Fibroblast of lung (primary cell): ENCODE results near the gene CFAP97D1. TPM values are rescaled to one million over a fixed set of nuclear protein-coding genes. Genes with fewer than 3 reads are reported as not detected.

Experiments used
- DNase-seq, 2 donors: peaks; one replicate each; pipeline versions ENCODE4 v3.0.0 to v3.0.0-alpha.2; 2010; ENCODE audit warnings: low read depth in 2 of 2
- H2AFZ ChIP-seq: 2 replicates; pipeline ENCODE4 v1.5.1; 2012; ENCODE audit warnings: low read length, control low read depth, inconsistent platforms
- H3K27ac ChIP-seq: 2 replicates; pipeline ENCODE4 v1.5.1; 2011; ENCODE audit warnings: low read length, control low read depth; ENCODE audit not compliant: insufficient read depth
- H3K27me3 ChIP-seq: 2 replicates; pipeline ENCODE4 v1.5.1; 2011; ENCODE audit warnings: mild to moderate bottlenecking, low read length; ENCODE audit not compliant: control insufficient read depth, insufficient read depth
- H3K36me3 ChIP-seq: 2 replicates; pipeline ENCODE4 v1.5.1; 2011; ENCODE audit warnings: low read length; ENCODE audit not compliant: control insufficient read depth, insufficient read depth
- H3K4me1 ChIP-seq: 2 replicates; pipeline ENCODE4 v1.5.1; 2011; ENCODE audit warnings: low read length; ENCODE audit not compliant: control insufficient read depth, insufficient read depth; ENCODE audit errors: extremely low read depth
- H3K4me2 ChIP-seq: 2 replicates; pipeline ENCODE4 v1.5.1; 2011; ENCODE audit warnings: low read length, control low read depth; ENCODE audit not compliant: insufficient read depth; ENCODE audit errors: extremely low read depth
- H3K4me3 ChIP-seq, 4 experiments: fragments of 200-600 bp in 1 of 4; sonication (generic) in 1 of 4; replicated peaks in 1 of 4; 2 replicates each; pipeline ENCODE4 v1.5.1; 2011 to 2016; ENCODE audit warnings: low read length in 4 of 4, low read depth in 3 of 4, mild to moderate bottlenecking in 3 of 4, control low read depth in 2 of 4, inconsistent platforms in 1 of 4, mixed read lengths in 1 of 4; ENCODE audit not compliant: insufficient read depth in 1 of 4; ENCODE audit errors: control extremely low read depth in 1 of 4
- H3K79me2 ChIP-seq: 2 replicates; pipeline ENCODE4 v1.5.1; 2012; ENCODE audit warnings: mild to moderate bottlenecking, low read length, inconsistent platforms; ENCODE audit not compliant: control insufficient read depth, insufficient read depth
- H3K9ac ChIP-seq: 2 replicates; pipeline ENCODE4 v1.5.1; 2011; ENCODE audit warnings: mild to moderate bottlenecking, low read length, control low read depth; ENCODE audit not compliant: insufficient read depth
- H3K9me3 ChIP-seq: 2 replicates; pipeline ENCODE4 v1.5.1; 2012; ENCODE audit warnings: low read depth, low read length; ENCODE audit not compliant: control insufficient read depth, insufficient read depth
- H4K20me1 ChIP-seq: 2 replicates; pipeline ENCODE4 v1.5.1; 2011; ENCODE audit warnings: low read length; ENCODE audit not compliant: control insufficient read depth, insufficient read depth; ENCODE audit errors: extremely low read depth
- EZH2 ChIP-seq: IDR thresholded peaks from 2 replicates; pipeline ENCODE4 v1.5.1; 2012; ENCODE audit warnings: low read length, control low read depth, mild to moderate bottlenecking; ENCODE audit errors: missing control alignments
- polyA plus RNA-seq, 2 donors: library from polyadenylated mRNA; depleted of rRNA in 1 of 2; stranded (reverse) in 1 of 2; unstranded in 1 of 2; fragments of >200 nt; gene quantifications; 2 replicates each; pipeline ENCODE4 v1.2.1, GENCODE V29; 2011 to 2012; ENCODE audit warnings: missing spikeins in 1 of 2
- total RNA-seq: library from RNA; depleted of rRNA; stranded (reverse); fragments of >200 nt; gene quantifications from 2 replicates; pipeline ENCODE4 v1.2.1, GENCODE V29; 2014
- TF ChIP-seq, protein P1 (sequence below), 2 donors: IDR thresholded peaks in 1 of 2; conservative IDR thresholded peaks in 1 of 2; 1 replicate in 1 of 2; 2 replicates in 1 of 2; pipeline ENCODE4 v1.5.1; 2011 to 2012; ENCODE audit warnings: low read length in 2 of 2, control low read depth in 1 of 2, inconsistent platforms in 1 of 2, low read depth in 1 of 2, mild to moderate bottlenecking in 1 of 2

Gene CFAP97D1
- total and polyA plus RNA-seq, 2 donors (not counting 1 experiment from before 2014, with no cell fraction given): under 0.01 to 0.02 TPM

DNA sequence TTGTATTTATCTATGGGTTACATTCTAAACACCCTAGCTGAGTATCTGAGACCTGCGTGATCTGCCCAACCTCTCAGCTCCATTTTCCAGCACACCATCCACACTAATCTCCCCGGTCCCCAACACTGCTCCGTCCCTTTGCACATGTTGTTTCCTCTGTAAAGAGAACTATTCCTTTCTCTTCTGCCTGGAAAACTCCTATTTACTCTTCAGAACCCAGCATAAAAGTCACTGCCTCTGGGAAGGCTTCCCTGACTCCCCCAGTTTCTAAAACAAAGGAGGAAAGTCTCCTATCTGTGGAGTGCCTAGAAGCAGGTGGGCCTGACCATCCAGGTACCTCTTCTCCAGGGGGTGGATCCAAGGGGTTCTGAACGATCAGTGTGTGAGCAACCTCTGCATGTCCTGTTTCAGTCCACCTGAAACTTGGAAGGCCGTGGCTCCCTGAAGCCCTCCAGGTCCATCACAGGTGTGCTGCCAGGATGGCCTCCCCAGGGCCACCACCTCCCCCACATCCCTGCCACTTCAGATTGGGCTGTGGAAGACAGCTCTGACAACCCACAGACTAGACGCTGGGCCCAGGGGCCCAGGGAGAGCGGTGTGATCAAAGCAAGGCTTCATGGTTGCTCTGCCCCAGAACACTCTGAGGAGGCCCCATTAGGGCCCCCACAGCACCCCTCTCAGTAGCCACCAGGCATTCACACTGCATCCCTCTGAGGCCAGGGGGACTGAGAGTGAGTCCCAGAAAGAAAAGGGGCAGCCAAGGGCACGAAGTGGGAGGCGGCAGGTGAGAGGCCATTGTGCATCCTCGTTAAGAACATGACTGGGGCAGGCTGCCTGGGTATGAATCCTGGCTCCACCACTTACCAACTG, 32.4 kb downstream of the CFAP97D1 start:
- Histone ChIP-seq H3K4me2 (no peak overlapping the region), H3K4me3 (no peak overlapping the region), H4K20me1 (no peaks in the 10 kb centered on the region), H2AFZ (no peak overlapping the region), H3K79me2 (no peaks in the 10 kb centered on the region), H3K9me3 (no peaks in the 10 kb centered on the region), H3K27me3 (no peaks in the 10 kb centered on the region), H3K27ac (no peak overlapping the region), H3K36me3 (peaks cover 4% of the 10 kb centered on the region), H3K4me1 (peaks cover 2% of the 10 kb centered on the region), H3K9ac (no peak overlapping the region)
- DNase-seq: no peak
- TF ChIP-seq EZH2: no peak
- TF ChIP-seq, protein P1, sequence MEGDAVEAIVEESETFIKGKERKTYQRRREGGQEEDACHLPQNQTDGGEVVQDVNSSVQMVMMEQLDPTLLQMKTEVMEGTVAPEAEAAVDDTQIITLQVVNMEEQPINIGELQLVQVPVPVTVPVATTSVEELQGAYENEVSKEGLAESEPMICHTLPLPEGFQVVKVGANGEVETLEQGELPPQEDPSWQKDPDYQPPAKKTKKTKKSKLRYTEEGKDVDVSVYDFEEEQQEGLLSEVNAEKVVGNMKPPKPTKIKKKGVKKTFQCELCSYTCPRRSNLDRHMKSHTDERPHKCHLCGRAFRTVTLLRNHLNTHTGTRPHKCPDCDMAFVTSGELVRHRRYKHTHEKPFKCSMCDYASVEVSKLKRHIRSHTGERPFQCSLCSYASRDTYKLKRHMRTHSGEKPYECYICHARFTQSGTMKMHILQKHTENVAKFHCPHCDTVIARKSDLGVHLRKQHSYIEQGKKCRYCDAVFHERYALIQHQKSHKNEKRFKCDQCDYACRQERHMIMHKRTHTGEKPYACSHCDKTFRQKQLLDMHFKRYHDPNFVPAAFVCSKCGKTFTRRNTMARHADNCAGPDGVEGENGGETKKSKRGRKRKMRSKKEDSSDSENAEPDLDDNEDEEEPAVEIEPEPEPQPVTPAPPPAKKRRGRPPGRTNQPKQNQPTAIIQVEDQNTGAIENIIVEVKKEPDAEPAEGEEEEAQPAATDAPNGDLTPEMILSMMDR (conservative IDR thresholded peaks at IDR 0.05 in 1 of 2, IDR thresholded peaks at IDR 0.05 in 1 of 2; ENCODE audit: low read depth in 1 of 2, low read length in 2 of 2): no peak

DNA sequence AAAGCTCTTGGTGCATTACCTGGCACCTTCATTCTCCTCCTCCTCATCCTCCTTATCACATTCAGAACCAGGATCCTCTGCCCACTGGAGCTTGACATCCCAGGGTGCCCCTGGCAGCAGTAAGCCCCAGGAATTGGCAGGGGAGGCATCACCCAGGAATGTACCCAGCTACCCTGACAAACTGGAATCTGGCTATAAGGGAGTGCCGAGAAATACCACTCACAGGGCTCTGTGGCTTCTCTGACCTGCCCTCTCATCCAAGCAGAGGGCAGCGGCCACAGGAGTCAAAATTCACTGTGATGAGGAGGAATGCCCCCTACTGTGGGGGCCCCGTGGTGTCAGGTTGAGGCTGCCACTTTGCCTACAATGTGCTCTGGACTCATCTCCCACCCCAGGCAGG, 33.2 kb downstream of the CFAP97D1 start:
- H3K79me2 ChIP-seq: no peaks in the 10 kb centered on the region
- H3K36me3 ChIP-seq: peaks cover 4% of the 10 kb centered on the region
- no peak overlapping the region for H3K27ac ChIP-seq
- no peak overlapping the region for H3K4me2 ChIP-seq
- H3K4me1 ChIP-seq: peaks cover 2% of the 10 kb centered on the region
- H3K9me3 ChIP-seq: no peaks in the 10 kb centered on the region
- no peak overlapping the region for H3K4me3 ChIP-seq
- no peaks in the 10 kb centered on the region for H4K20me1 ChIP-seq
- TF ChIP-seq, protein P1 (conservative IDR thresholded peaks at IDR 0.05 in 1 of 2, IDR thresholded peaks at IDR 0.05 in 1 of 2; ENCODE audit: low read depth in 1 of 2, low read length in 2 of 2): no peak
- no peak for TF ChIP-seq EZH2
- no peak overlapping the region for H3K9ac ChIP-seq
- no peak overlapping the region for H2AFZ ChIP-seq
- no peak for DNase-seq
- no peaks in the 10 kb centered on the region for H3K27me3 ChIP-seq

DNA sequence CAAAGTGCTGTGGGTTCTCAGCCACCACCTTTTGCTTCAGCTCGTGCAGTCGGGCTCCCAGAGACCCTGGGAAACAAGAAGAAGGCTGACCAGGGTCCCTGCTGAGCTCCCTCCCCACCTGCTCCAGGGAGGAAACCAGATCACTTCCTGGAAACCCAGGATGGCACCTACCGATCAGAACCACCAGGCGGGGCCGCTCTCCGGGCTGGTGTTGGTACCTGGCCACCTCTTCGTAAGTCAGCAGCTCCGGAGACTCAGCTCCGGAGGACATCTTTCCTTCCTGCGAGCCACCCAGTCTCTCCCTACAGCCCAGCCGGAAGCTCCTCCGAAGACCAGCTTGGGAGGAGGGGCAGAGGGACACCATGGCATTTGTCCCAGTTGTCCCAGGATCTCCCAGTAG, 33.8 kb downstream of the CFAP97D1 start:
- no peak overlapping the region for H3K4me2 ChIP-seq
- no peak overlapping the region for H3K27ac ChIP-seq
- no peak overlapping the region for H3K4me3 ChIP-seq
- no peak overlapping the region for H2AFZ ChIP-seq
- peaks cover 4% of the 10 kb centered on the region for H3K36me3 ChIP-seq
- TF ChIP-seq, protein P1 (conservative IDR thresholded peaks at IDR 0.05 in 1 of 2, IDR thresholded peaks at IDR 0.05 in 1 of 2; ENCODE audit: low read depth in 1 of 2, low read length in 2 of 2): no peak
- TF ChIP-seq EZH2: no peak
- peaks cover 2% of the 10 kb centered on the region for H3K4me1 ChIP-seq
- no peaks in the 10 kb centered on the region for H3K27me3 ChIP-seq
- no peak overlapping the region for H3K9ac ChIP-seq
- no peak for DNase-seq
- H3K79me2 ChIP-seq: no peaks in the 10 kb centered on the region
- H3K9me3 ChIP-seq: no peaks in the 10 kb centered on the region
- no peaks in the 10 kb centered on the region for H4K20me1 ChIP-seq
